Ovary (tissue), 3 donors: Measurements from ENCODE around the gene CCDC61.

Experiments used
- CTCF ChIP-seq, 3 donors: fragments of 450-650 bp in 2 of 3; fragments of 200-600 bp in 1 of 3; IDR thresholded peaks; one replicate each; pipeline versions ENCODE4 v1.5.1 to v1.8.0; 2016 to 2022; ENCODE audit warnings: antibody characterized with exemption in 3 of 3, mild to moderate bottlenecking in 1 of 3
- EP300 ChIP-seq: sonication (generic); formaldehyde crosslinking; IDR thresholded peaks from one replicate; pipeline ENCODE4 v1.6.1; 2017; ENCODE audit warnings: antibody characterized with exemption
- donor health status: DM: no; HTN: no; CAD: no.

- no peak for TF ChIP-seq CTCF (IDR thresholded peaks at IDR 0.05)
- TF ChIP-seq EP300 = no peak
Measured at GRCh38 chr19:46018729-46019251, 23.5 kb downstream of the CCDC61 start.
